HAP-1 (cell line): Measurements from ENCODE around the gene PYDC1.

ENCODE experiments used
- DNase-seq, 2 experiments: peaks; one replicate each; pipeline ENCODE4 v3.0.0-alpha.2; 2016 to 2020; ENCODE audit warnings: low spot score in 2 of 2
- H3K27me3 ChIP-seq: fragments of 250-450 bp; sonication (Bioruptor Pico); 2 replicates; pipeline ENCODE4 v1.5.1; 2020; ENCODE audit warnings: low read depth, mild to moderate bottlenecking, moderate library complexity
- H3K36me3 ChIP-seq: fragments of 250-450 bp; sonication (Bioruptor Pico); replicated peaks from 2 replicates; pipeline ENCODE4 v1.5.1; 2020; ENCODE audit warnings: mild to moderate bottlenecking
- H3K4me1 ChIP-seq: fragments of 250-450 bp; sonication (Bioruptor Pico); 2 replicates; pipeline ENCODE4 v1.5.1; 2020; ENCODE audit warnings: mild to moderate bottlenecking
- H3K4me3 ChIP-seq: fragments of 250-450 bp; sonication (Bioruptor Pico); 2 replicates; pipeline ENCODE4 v1.5.1; 2020; ENCODE audit warnings: mild to moderate bottlenecking, moderate library complexity
- H3K9me3 ChIP-seq: fragments of 250-450 bp; sonication (Bioruptor Pico); 2 replicates; pipeline ENCODE4 v1.5.1; 2020; ENCODE audit warnings: mild to moderate bottlenecking, moderate library complexity
- in situ Hi-C: fragments of 300-500 bp; cut with MboI; formaldehyde crosslinking; loops from 3 replicates; pipeline ENCODE4 v1.14.3; 2020; ENCODE audit warnings: low sequenced_read_pairs, inconsistent platforms, mixed read lengths

The PYDC1 gene

GRCh38 chr16:31243734-31244670 is 27.1 kb upstream of the PYDC1 start:
- Histone ChIP-seq H3K9me3 (no peaks in the 10 kb centered on the region), H3K36me3 (no peaks in the 10 kb centered on the region), H3K27me3 (no peaks in the 10 kb centered on the region), H3K4me1 (no peaks in the 10 kb centered on the region), H3K4me3 (no peak overlapping the region)
- in situ Hi-C loops = no loop called here
- DNase-seq = no peak

- no peak overlapping the region for H3K4me3 ChIP-seq
- in situ Hi-C loops = no loop called here
- no peaks in the 10 kb centered on the region for H3K4me1 ChIP-seq
- H3K9me3 ChIP-seq = no peaks in the 10 kb centered on the region
- H3K36me3 ChIP-seq = no peaks in the 10 kb centered on the region
- H3K27me3 ChIP-seq = no peaks in the 10 kb centered on the region
- no peak for DNase-seq
Observed at GRCh38 chr16:31242206-31242605, 25.3 kb upstream of the PYDC1 start.

- H3K9me3 ChIP-seq = no peaks in the 10 kb centered on the region
Observed at GRCh38 chr16:31238041-31238440, 21.1 kb upstream of the PYDC1 start.

GRCh38 chr16:31229501-31229900 is 12.6 kb upstream of the PYDC1 start:
- H3K4me1 ChIP-seq = no peaks in the 10 kb centered on the region

More at GRCh38 chr16:31238041-31238440, 21.1 kb upstream of the PYDC1 start:
- H3K36me3 ChIP-seq = no peaks in the 10 kb centered on the region
- in situ Hi-C loops = no loop called here
- H3K27me3 ChIP-seq = no peaks in the 10 kb centered on the region
- H3K4me3 ChIP-seq = no peak overlapping the region
- no peaks in the 10 kb centered on the region for H3K4me1 ChIP-seq
- DNase-seq = no peak

GRCh38 chr16:31228206-31228605 is 11.3 kb upstream of the PYDC1 start:
- no peaks in the 10 kb centered on the region for H3K4me1 ChIP-seq
- in situ Hi-C loops = no loop called here
- H3K4me3 ChIP-seq = no peak overlapping the region
- H3K9me3 ChIP-seq = no peaks in the 10 kb centered on the region
- DNase-seq = no peak
- no peaks in the 10 kb centered on the region; the same call in 1 of the 2 replicates for H3K27me3 ChIP-seq
- no peaks in the 10 kb centered on the region for H3K36me3 ChIP-seq

More at GRCh38 chr16:31229501-31229900, 12.6 kb upstream of the PYDC1 start:
- Histone ChIP-seq H3K4me3 (no peak overlapping the region), H3K36me3 (no peaks in the 10 kb centered on the region), H3K27me3 (no peaks in the 10 kb centered on the region; the same call in 1 of the 2 replicates), H3K9me3 (no peaks in the 10 kb centered on the region)
- no peak for DNase-seq
- in situ Hi-C loops = no loop called here

- DNase-seq = no peak
- Histone ChIP-seq H3K36me3 (no peaks in the 10 kb centered on the region), H3K9me3 (no peaks in the 10 kb centered on the region), H3K27me3 (no peaks in the 10 kb centered on the region; the same call in 1 of the 2 replicates), H3K4me3 (no peak overlapping the region), H3K4me1 (no peaks in the 10 kb centered on the region)
- in situ Hi-C loops = no loop called here
Observed at GRCh38 chr16:31225193-31225592, 8.3 kb upstream of the PYDC1 start.

- no peak overlapping the region for H3K4me3 ChIP-seq
- H3K36me3 ChIP-seq = no peaks in the 10 kb centered on the region
- H3K4me1 ChIP-seq = no peaks in the 10 kb centered on the region
- no peaks in the 10 kb centered on the region for H3K9me3 ChIP-seq
- no peak for DNase-seq
- in situ Hi-C loops = loop anchor here (25.0 kb wide), 1 partner anchor 638 kb away; the partner anchor contains the start of gene ZNF267
- no peaks in the 10 kb centered on the region for H3K27me3 ChIP-seq
Observed at GRCh38 chr16:31224092-31224955, 7.4 kb upstream of the PYDC1 start.

GRCh38 chr16:31223044-31223443 is 6.1 kb upstream of the PYDC1 start:
- no peaks in the 10 kb centered on the region for H3K36me3 ChIP-seq
- H3K9me3 ChIP-seq = no peaks in the 10 kb centered on the region
- in situ Hi-C loops = loop anchor here (25.0 kb wide), 1 partner anchor 639 kb away; the partner anchor contains the start of gene ZNF267
- no peaks in the 10 kb centered on the region for H3K27me3 ChIP-seq
- DNase-seq = no peak
- no peak overlapping the region for H3K4me3 ChIP-seq
- no peaks in the 10 kb centered on the region for H3K4me1 ChIP-seq

GRCh38 chr16:31221357-31222160 is 4.6 kb upstream of the PYDC1 start:
- Histone ChIP-seq H3K4me1 (no peaks in the 10 kb centered on the region), H3K27me3 (no peaks in the 10 kb centered on the region), H3K36me3 (no peaks in the 10 kb centered on the region), H3K9me3 (no peaks in the 10 kb centered on the region), H3K4me3 (no peak overlapping the region)
- in situ Hi-C loops = loop anchor here (25.0 kb wide), 1 partner anchor 641 kb away; the partner anchor contains the start of gene ZNF267
- no peak for DNase-seq

GRCh38 chr16:31219154-31219741 is 2.3 kb upstream of the PYDC1 start:
- in situ Hi-C loops = loop anchor here (25.0 kb wide), 1 partner anchor 643 kb away; the partner anchor contains the start of gene ZNF267
- DNase-seq = no peak
- no peak overlapping the region for H3K4me3 ChIP-seq
- H3K36me3 ChIP-seq = no peaks in the 10 kb centered on the region
- H3K27me3 ChIP-seq = no peaks in the 10 kb centered on the region
- H3K4me1 ChIP-seq = no peaks in the 10 kb centered on the region
- no peaks in the 10 kb centered on the region for H3K9me3 ChIP-seq

- H3K27me3 ChIP-seq = no peaks in the 10 kb centered on the region
- in situ Hi-C loops = loop anchor here (25.0 kb wide), 1 partner anchor 645 kb away; the partner anchor contains the start of gene ZNF267
- no peak for DNase-seq
- no peaks in the 10 kb centered on the region for H3K4me1 ChIP-seq
- H3K4me3 ChIP-seq = no peak overlapping the region
- H3K36me3 ChIP-seq = no peaks in the 10 kb centered on the region
- no peaks in the 10 kb centered on the region for H3K9me3 ChIP-seq
Observed at GRCh38 chr16:31217136-31217530, 198 bp upstream of the PYDC1 start.

- H3K4me1 ChIP-seq = no peaks in the 10 kb centered on the region
- no peaks in the 10 kb centered on the region for H3K9me3 ChIP-seq
- no peaks in the 10 kb centered on the region for H3K36me3 ChIP-seq
- in situ Hi-C loops = loop anchor here (25.0 kb wide), 1 partner anchor 647 kb away; the partner anchor contains the start of gene ZNF267
- no peaks in the 10 kb centered on the region for H3K27me3 ChIP-seq
- DNase-seq = no peak
- H3K4me3 ChIP-seq = no peak overlapping the region
Observed at GRCh38 chr16:31215287-31216162, 1.4 kb downstream of the PYDC1 start.
